Activated CD8-positive, alpha-beta memory T cell treated with anti-CD3 and anti-CD28 coated beads for 48 hours (primary cell): ENCODE data around the gene MGRN1.

ENCODE experiments used
- DNase-seq, 3 experiments: peaks; one replicate each; pipeline ENCODE4 v3.0.0-alpha.2; 2020; ENCODE audit warnings: low read depth in 2 of 3, low spot score in 2 of 3

MGRN1 gene

GRCh38 chr16:4685776-4686496 is 61.3 kb downstream of the MGRN1 start:
- DNase-seq: no peak

- DNase-seq: no peak
Observed at GRCh38 chr16:4686497-4687210, 62.0 kb downstream of the MGRN1 start.

- DNase-seq: no peak
Observed at GRCh38 chr16:4687416-4687815, 62.8 kb downstream of the MGRN1 start.

GRCh38 chr16:4687946-4688673 is 63.5 kb downstream of the MGRN1 start:
- DNase-seq: no peak

- DNase-seq: no peak
Observed at GRCh38 chr16:4688674-4689045, 64.0 kb downstream of the MGRN1 start.

GRCh38 chr16:4689091-4689671 is 64.6 kb downstream of the MGRN1 start:
- no peak for DNase-seq

GRCh38 chr16:4689864-4690704 is 65.5 kb downstream of the MGRN1 start:
- no peak for DNase-seq

- no peak for DNase-seq
Observed at GRCh38 chr16:4690946-4691665, 66.5 kb downstream of the MGRN1 start.

- DNase-seq: no peak
Observed at GRCh38 chr16:4691666-4692412, 67.2 kb downstream of the MGRN1 start.

- DNase-seq: no peak
Observed at GRCh38 chr16:4692460-4693295, 68.1 kb downstream of the MGRN1 start.

- peak; percentile 94 to 98 (median 95) for DNase-seq
Observed at GRCh38 chr16:4693296-4693955, 68.8 kb downstream of the MGRN1 start, which contains the start of gene NUDT16L1. NUDT16L1 (plus strand) TSS chr16:4693562; CDS start chr16:4693727, 165 bp downstream.

GRCh38 chr16:4693956-4694641 is 69.5 kb downstream of the MGRN1 start:
- no peak for DNase-seq

- no peak for DNase-seq
Observed at GRCh38 chr16:4694642-4695451, 70.2 kb downstream of the MGRN1 start.

- DNase-seq: no peak
Observed at GRCh38 chr16:4695473-4696171, 71.0 kb downstream of the MGRN1 start.

GRCh38 chr16:4696172-4696904 is 71.7 kb downstream of the MGRN1 start:
- no peak for DNase-seq
